ENCODE results near the gene CREB3L2. TPM values are rescaled to one million over a fixed set of nuclear protein-coding genes. Genes with fewer than 3 reads are reported as not detected.

Gene CREB3L2
- total and polyA plus RNA-seq, 2 donors (not counting 1 experiment from before 2014, with no cell fraction given): 13.8 to 25.1 TPM

DNA sequence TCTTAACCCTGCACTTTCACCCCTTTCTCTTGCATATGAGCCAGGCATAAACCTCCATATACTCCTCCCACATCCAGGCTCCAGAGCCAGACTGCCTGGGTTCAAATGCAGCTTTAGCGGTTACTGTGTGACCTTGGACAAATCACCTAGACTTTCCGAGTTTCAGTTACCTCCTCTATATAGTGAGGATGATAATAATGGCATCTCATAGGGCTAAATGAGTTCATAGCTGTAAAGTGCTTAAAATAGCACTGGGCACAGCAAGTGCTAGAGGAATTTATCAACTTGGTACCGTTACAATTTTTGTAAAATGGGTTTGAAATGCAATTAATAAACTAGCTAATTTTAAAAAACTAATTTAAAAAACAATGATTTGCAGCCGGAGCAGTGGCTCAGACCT, 101.7 kb downstream of the CREB3L2 start:
- H3K4me2 ChIP-seq (replicated peaks; ENCODE audit: low read depth, low read length, poor library complexity, severe bottlenecking): no peak overlapping the region
- WGBS (ENCODE audit: insufficient coverage): no CpG with 5 or more reads among the region's 4 CpGs
- no peak for DNase-seq
- CTCF ChIA-PET: interaction anchor here (0.9 to 10.2 kb wide), 14 partner anchors 10 to 839 kb away, joined by 3 to 385 read pairs (median 4); partner anchors contain the start of gene CREB3L2
- H3K79me2 ChIP-seq (ENCODE audit: control insufficient read depth, insufficient read depth, low read length): no peaks in the 10 kb centered on the region
- peaks cover 14 to 18% of the 10 kb centered on the region in 2 donors for H3K4me1 ChIP-seq (ENCODE audit: control insufficient read depth in 2 of 2, insufficient read depth in 2 of 2, low read length in 2 of 2)
- Mint-ChIP-seq H3K27me3 (no peaks in the 10 kb centered on the region), H3K27ac (no peak overlapping the region), H3K9me3 (ENCODE audit: insufficient read depth) (no peaks in the 10 kb centered on the region), H3K4me1 (peaks cover 27% of the 10 kb centered on the region), H3K4me3 (no peak overlapping the region)
- POLR2A ChIA-PET: no interaction called here
- TF ChIP-seq EZH2 (IDR thresholded peaks at IDR 0.05; ENCODE audit: borderline replicate concordance, insufficient read depth, low read depth, low read length, poor library complexity, severe bottlenecking): no peak
- TF ChIP-seq, protein P1, sequence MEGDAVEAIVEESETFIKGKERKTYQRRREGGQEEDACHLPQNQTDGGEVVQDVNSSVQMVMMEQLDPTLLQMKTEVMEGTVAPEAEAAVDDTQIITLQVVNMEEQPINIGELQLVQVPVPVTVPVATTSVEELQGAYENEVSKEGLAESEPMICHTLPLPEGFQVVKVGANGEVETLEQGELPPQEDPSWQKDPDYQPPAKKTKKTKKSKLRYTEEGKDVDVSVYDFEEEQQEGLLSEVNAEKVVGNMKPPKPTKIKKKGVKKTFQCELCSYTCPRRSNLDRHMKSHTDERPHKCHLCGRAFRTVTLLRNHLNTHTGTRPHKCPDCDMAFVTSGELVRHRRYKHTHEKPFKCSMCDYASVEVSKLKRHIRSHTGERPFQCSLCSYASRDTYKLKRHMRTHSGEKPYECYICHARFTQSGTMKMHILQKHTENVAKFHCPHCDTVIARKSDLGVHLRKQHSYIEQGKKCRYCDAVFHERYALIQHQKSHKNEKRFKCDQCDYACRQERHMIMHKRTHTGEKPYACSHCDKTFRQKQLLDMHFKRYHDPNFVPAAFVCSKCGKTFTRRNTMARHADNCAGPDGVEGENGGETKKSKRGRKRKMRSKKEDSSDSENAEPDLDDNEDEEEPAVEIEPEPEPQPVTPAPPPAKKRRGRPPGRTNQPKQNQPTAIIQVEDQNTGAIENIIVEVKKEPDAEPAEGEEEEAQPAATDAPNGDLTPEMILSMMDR (IDR thresholded peaks at IDR 0.05): no peak
- intact Hi-C loops (cut with micrococcal nuclease): loop anchor here (10.0 kb wide), 1 partner anchor 565 kb away; the partner anchor contains the start of gene TRIM24
- no peak for ATAC-seq (ENCODE audit: low read depth)
- no peak overlapping the region for H3K27ac ChIP-seq (ENCODE audit: low read length in 2 of 2)
- no peaks in the 10 kb centered on the region for H4K20me1 ChIP-seq (ENCODE audit: control insufficient read depth, insufficient read depth, low read length, poor library complexity, severe bottlenecking)
- H3K9me3 ChIP-seq (ENCODE audit: control extremely low read depth in 1 of 3, control insufficient read depth in 2 of 3, insufficient read depth in 1 of 3, low read length in 2 of 3): no peaks in the 10 kb centered on the region
- H3K27me3 ChIP-seq (replicated peaks in 1 of 4; ENCODE audit: control extremely low read depth in 1 of 4, control insufficient read depth in 3 of 4, insufficient read depth in 4 of 4, low read length in 3 of 4): no peaks in the 10 kb centered on the region
- no peak overlapping the region for H3K4me3 ChIP-seq (ENCODE audit: control extremely low read depth in 1 of 5, extremely low read depth in 1 of 5, insufficient read depth in 1 of 5, low read depth in 2 of 5, low read length in 4 of 5)
- peaks cover 0 to 21% of the 10 kb centered on the region in 2 experiments for H3K36me3 ChIP-seq (replicated peaks in 1 of 2; ENCODE audit: control extremely low read depth in 1 of 2, control insufficient read depth in 1 of 2, extremely low read depth in 1 of 2, insufficient read depth in 2 of 2, low read length in 1 of 2)
- H2AFZ ChIP-seq (ENCODE audit: insufficient read depth, low read depth, low read length, poor library complexity, severe bottlenecking): no peak overlapping the region
- no peak overlapping the region for H3K9ac ChIP-seq (ENCODE audit: low read length)

- peak; percentile 78 for DNase-seq
- Histone ChIP-seq H3K4me2 (replicated peaks; ENCODE audit: low read depth, low read length, poor library complexity, severe bottlenecking) (peak overlapping the region; percentile 83), H3K9me3 (ENCODE audit: control extremely low read depth in 1 of 3, control insufficient read depth in 2 of 3, insufficient read depth in 1 of 3, low read length in 2 of 3) (no peaks in the 10 kb centered on the region), H3K27me3 (replicated peaks in 1 of 4; ENCODE audit: control extremely low read depth in 1 of 4, control insufficient read depth in 3 of 4, insufficient read depth in 4 of 4, low read length in 3 of 4) (no peaks in the 10 kb centered on the region), H3K36me3 (replicated peaks in 1 of 2; ENCODE audit: control extremely low read depth in 1 of 2, control insufficient read depth in 1 of 2, extremely low read depth in 1 of 2, insufficient read depth in 2 of 2, low read length in 1 of 2) (peaks cover 3 to 31% of the 10 kb centered on the region in 2 experiments), H4K20me1 (ENCODE audit: control insufficient read depth, insufficient read depth, low read length, poor library complexity, severe bottlenecking) (no peaks in the 10 kb centered on the region), H3K9ac (ENCODE audit: low read length) (peak overlapping the region; percentile 49), H3K4me1 (ENCODE audit: control insufficient read depth in 2 of 2, insufficient read depth in 2 of 2, low read length in 2 of 2) (peaks cover 14 to 18% of the 10 kb centered on the region in 2 donors), H3K27ac (ENCODE audit: low read length in 2 of 2) (peak overlapping the region; percentile 34 to 59), H3K4me3 (ENCODE audit: control extremely low read depth in 1 of 5, extremely low read depth in 1 of 5, insufficient read depth in 1 of 5, low read depth in 2 of 5, low read length in 4 of 5) (peak overlapping the region in 3 of 5 experiments; percentile 37 to 46 (median 45)), H2AFZ (ENCODE audit: insufficient read depth, low read depth, low read length, poor library complexity, severe bottlenecking) (peak overlapping the region; percentile 71), H3K79me2 (ENCODE audit: control insufficient read depth, insufficient read depth, low read length) (no peaks in the 10 kb centered on the region)
- CTCF ChIA-PET: interaction anchor here (0.8 to 10.2 kb wide), 10 partner anchors 9 to 840 kb away, joined by 3 to 385 read pairs (median 4); partner anchors contain the start of gene CREB3L2
- no peaks in the 10 kb centered on the region for H3K27me3 Mint-ChIP-seq
- peak overlapping the region; percentile 83 for H3K27ac Mint-ChIP-seq
- POLR2A ChIA-PET: no interaction called here
- ATAC-seq (ENCODE audit: low read depth): peak; percentile 87
- H3K9me3 Mint-ChIP-seq (ENCODE audit: insufficient read depth): no peaks in the 10 kb centered on the region
- H3K4me3 Mint-ChIP-seq: peak overlapping the region; percentile 81
- intact Hi-C loops (cut with micrococcal nuclease): loop anchor here (1.0 kb wide), 2 partner anchors 109 to 262 kb away; no protein-coding TSS in a partner anchor
- WGBS (ENCODE audit: insufficient coverage): 0% methylated on average over 12 of the region's 14 CpGs
- no peak for TF ChIP-seq EZH2 (IDR thresholded peaks at IDR 0.05; ENCODE audit: borderline replicate concordance, insufficient read depth, low read depth, low read length, poor library complexity, severe bottlenecking)
- TF ChIP-seq, protein P1 (IDR thresholded peaks at IDR 0.05): peak; percentile 92
- peaks cover 27% of the 10 kb centered on the region for H3K4me1 Mint-ChIP-seq
Measured at GRCh38 chr7:137898839-137899721, 102.8 kb downstream of the CREB3L2 start.

All from B cell (primary cell).